GM12865 (cell line): ENCODE measurements around the gene LDLRAD2.

Experiments used
- DNase-seq: peaks from one replicate; pipeline ENCODE4 v3.0.0; 2010; ENCODE audit warnings: low read depth
- H3K4me3 ChIP-seq: 2 replicates; pipeline ENCODE4 v1.5.1; 2011; ENCODE audit warnings: mild to moderate bottlenecking, low read depth, low read length, control low read depth
- TF ChIP-seq, protein P1 (sequence below): IDR thresholded peaks from 2 replicates; pipeline ENCODE4 v1.5.1; 2011; ENCODE audit warnings: low read length, control low read depth, low read depth, inconsistent platforms; ENCODE audit not compliant: insufficient read depth; ENCODE audit errors: missing control alignments

Gene LDLRAD2

DNA sequence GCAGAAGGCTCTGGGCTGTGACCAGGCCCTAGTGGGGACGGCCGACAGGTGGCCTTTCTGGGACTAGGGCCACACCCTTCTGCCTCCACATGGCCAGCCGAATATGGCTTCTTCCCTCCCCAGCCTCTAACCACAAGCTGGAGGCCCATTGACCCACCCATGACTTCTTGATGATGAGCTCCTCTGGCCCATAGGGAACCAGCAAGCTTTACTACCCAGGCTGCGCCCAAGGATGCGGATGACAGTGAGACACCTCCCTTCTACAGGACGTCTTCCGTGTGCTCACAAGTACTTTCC lies 41.0 kb downstream of the LDLRAD2 start:
- H3K4me3 ChIP-seq = no peak overlapping the region
- TF ChIP-seq, protein P1, sequence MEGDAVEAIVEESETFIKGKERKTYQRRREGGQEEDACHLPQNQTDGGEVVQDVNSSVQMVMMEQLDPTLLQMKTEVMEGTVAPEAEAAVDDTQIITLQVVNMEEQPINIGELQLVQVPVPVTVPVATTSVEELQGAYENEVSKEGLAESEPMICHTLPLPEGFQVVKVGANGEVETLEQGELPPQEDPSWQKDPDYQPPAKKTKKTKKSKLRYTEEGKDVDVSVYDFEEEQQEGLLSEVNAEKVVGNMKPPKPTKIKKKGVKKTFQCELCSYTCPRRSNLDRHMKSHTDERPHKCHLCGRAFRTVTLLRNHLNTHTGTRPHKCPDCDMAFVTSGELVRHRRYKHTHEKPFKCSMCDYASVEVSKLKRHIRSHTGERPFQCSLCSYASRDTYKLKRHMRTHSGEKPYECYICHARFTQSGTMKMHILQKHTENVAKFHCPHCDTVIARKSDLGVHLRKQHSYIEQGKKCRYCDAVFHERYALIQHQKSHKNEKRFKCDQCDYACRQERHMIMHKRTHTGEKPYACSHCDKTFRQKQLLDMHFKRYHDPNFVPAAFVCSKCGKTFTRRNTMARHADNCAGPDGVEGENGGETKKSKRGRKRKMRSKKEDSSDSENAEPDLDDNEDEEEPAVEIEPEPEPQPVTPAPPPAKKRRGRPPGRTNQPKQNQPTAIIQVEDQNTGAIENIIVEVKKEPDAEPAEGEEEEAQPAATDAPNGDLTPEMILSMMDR = no peak
- DNase-seq = no peak

DNA sequence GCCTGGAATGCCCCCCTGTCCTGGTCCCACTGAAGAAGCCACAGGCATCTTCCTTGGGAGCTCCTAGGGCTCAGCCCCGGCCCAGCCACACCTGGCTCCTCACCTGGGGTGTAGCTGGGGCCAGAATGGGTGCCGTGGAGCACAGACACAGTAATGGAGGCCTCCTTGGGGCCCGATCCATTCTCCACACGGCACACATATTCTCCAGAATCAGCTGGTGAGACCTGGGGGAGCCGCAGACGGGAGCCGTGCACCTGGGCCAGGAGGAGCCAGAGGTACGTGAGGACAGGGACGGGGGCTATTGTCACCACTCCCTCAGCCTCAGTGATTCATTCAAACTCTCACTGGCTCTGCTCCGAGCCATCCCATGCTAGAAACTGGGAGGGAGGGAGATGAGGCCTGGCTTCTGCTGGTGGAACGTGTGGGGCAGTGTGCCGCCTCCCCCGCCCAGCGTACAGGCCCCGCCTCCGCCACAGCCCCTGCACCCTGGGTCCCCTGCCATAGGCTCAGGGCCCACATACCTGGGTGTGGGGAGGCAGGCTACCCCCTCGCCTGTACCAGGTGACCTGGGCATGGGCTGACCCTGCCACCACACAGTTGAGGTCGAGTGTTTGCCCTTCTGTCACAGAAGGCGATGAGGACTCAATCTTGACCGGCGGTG lies 42.2 kb downstream of the LDLRAD2 start:
- no peak for DNase-seq
- H3K4me3 ChIP-seq = no peak overlapping the region
- TF ChIP-seq, protein P1 = no peak

DNA sequence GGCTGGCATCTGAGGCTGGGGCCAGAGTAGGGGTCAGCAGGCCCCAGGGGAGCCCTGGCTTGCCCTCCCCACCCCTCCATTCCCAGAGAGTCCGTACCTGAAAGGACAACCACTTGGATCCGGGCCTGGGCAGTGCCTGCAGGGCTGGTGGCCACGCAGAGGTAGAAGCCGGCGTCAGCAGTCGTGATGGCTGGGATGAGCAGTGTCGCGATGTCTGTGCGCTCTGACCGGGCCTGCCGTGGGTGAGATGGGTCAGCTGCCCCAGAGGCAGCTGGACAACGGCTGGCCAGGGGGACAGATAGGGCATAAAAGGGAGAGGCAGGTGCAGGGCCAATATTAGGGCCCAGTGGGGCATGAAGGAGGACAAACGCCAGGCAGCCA lies 42.7 kb downstream of the LDLRAD2 start:
- no peak overlapping the region for H3K4me3 ChIP-seq
- TF ChIP-seq, protein P1 = no peak
- no peak for DNase-seq

DNA sequence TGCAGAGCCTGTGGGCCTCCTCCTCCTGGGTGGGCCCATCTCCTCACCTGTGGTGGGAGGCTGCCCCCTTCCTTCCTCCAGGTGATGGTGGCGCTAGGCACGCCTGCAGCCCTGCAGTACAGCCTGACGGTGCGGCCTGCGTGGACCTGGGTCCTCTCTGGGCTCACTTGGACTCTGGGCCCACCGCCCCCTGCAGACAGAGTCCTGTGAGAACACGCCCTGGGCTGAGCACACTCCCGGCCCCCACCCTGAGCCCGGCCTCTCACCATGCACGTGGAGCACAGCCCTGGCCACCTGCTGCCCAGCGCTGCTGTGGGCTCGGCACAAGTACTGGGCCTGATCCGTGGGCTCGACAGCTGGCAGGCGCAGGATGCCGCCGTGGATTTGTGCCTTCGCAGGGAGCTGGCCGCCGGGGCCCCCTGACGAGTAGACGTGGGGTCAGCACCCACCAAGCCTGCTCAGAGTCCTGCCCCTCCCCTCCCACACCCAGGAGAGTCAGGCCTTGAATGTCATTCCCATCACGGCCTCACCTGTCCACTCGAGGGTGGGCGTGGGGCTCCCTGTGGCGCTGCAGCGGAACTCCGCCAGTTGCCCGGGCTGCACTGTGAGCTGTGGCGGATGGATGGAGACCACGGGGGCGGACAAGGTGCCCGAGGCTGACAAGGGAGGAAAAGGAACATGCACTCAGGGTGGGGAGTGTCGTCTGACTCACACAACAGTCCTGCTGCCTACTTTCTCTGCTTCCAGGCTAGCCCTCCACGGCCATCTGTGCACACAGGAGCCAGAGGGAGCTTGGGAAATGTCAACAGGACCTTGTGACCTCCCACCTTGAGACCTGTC lies 43.4 kb downstream of the LDLRAD2 start:
- DNase-seq = no peak
- TF ChIP-seq, protein P1 = no peak

DNA sequence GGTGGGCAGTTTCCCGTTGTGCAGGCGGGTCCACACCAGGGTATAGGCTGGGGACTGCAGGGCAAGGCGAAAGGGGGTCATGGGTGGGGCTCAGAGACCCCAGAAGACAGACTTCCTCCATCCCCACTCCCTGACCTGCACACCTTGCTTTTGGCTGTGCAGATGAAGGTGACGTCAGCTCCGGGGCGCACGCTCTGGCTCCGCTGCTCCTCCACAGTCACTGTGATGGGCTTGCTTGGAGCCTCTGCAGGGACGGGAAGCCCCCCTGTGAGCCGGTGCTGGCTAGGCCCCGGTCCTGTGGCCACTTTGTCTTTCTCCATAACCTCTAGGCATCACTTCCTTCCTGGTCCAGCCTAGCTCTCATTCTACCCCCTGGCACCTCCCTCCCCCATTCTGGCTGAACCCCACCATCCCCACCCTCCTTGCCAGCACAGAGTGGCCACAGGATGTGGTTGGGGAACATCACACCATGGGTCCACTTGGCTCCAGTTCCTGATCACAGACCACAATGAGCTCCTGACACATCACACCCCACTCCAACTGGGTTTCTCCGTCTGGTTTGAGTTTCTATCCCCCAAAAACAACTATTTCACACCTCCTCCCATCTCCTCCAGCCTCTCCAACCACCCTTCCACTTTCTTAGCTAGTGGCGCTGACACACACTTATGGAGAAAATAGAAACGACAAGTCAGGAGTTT lies 45.2 kb downstream of the LDLRAD2 start:
- H3K4me3 ChIP-seq = no peak overlapping the region
- no peak for DNase-seq
- TF ChIP-seq, protein P1 = no peak

More for the DNA sequence above, 43.4 kb downstream of the LDLRAD2 start:
- H3K4me3 ChIP-seq = no peak overlapping the region

DNA sequence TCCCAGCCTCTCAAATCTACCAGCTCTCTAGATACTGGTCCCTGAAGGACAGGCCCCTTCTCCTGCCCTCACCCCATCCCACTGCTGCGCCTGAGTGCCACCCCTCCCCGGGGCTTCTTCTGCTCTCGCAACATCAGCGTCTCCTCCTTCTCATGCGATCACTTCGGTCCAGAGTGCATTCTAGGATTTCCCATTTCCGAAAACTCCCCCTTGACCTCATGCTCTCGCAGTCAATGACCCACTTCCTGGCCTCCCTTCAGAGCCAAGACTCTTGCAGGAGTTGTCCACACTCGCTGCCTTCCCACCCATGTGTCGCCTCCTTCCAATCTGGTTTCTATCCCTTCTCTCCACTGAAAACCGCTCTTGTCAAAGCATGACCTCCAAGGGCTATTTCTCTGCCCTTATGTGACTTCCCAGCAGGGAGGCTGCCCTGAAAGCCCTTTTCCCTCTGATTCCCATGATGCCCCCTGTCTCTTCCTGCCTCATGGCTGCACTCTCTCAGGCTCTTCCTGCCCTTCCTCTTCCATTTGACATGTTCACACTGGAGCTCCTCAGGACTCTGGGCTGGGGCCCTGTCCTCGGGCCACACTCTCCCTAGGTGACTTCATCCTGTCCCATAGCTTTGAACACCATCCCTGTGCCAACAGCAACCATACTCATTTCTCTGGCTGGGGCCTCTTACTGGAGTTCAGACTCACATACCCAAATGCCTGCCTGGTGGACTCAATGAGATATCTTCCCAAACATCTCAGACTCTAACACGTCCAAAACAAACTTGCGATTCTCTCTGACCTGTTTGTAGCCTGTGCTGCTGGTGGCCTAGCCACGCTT lies 46.0 kb downstream of the LDLRAD2 start:
- DNase-seq = no peak
- no peak overlapping the region for H3K4me3 ChIP-seq
- TF ChIP-seq, protein P1 = no peak
